ENCODE results near the gene KIF26A.

Gene KIF26A

GRCh38 chr14:104129556-104129955 is 8.8 kb upstream of the KIF26A start:
- Mint-ChIP-seq H3K36me3 (ENCODE audit: low read depth) (peaks cover 16% of the 10 kb centered on the region), H3K27me3 (peaks cover 45% of the 10 kb centered on the region), H3K4me1 (ENCODE audit: low read depth) (no peaks in the 10 kb centered on the region), H3K27ac (no peak overlapping the region), H3K4me3 (no peak overlapping the region), H3K9me3 (peaks cover 21% of the 10 kb centered on the region)

GRCh38 chr14:104130974-104131651 is 7.3 kb upstream of the KIF26A start:
- Mint-ChIP-seq H3K9me3 (peaks cover 17% of the 10 kb centered on the region), H3K4me1 (ENCODE audit: low read depth) (no peaks in the 10 kb centered on the region), H3K27ac (no peak overlapping the region), H3K4me3 (no peak overlapping the region), H3K27me3 (peaks cover 51% of the 10 kb centered on the region), H3K36me3 (ENCODE audit: low read depth) (peaks cover 11% of the 10 kb centered on the region)

- H3K9me3 Mint-ChIP-seq, result peaks cover 9% of the 10 kb centered on the region
- peaks cover 11% of the 10 kb centered on the region for H3K36me3 Mint-ChIP-seq (ENCODE audit: low read depth)
- H3K27ac Mint-ChIP-seq, result no peak overlapping the region
- no peak overlapping the region for H3K4me3 Mint-ChIP-seq
- peaks cover 54% of the 10 kb centered on the region for H3K27me3 Mint-ChIP-seq
- peaks cover 4% of the 10 kb centered on the region for H3K4me1 Mint-ChIP-seq (ENCODE audit: low read depth)
These were observed 6.2 kb upstream of the KIF26A start for GRCh38 chr14:104131968-104132732.

- Mint-ChIP-seq H3K36me3 (ENCODE audit: low read depth) (peaks cover 11% of the 10 kb centered on the region), H3K4me3 (no peak overlapping the region), H3K27me3 (peaks cover 54% of the 10 kb centered on the region), H3K9me3 (peaks cover 9% of the 10 kb centered on the region), H3K27ac (no peak overlapping the region), H3K4me1 (ENCODE audit: low read depth) (peaks cover 5% of the 10 kb centered on the region)
These were observed 5.4 kb upstream of the KIF26A start for GRCh38 chr14:104132981-104133380.

GRCh38 chr14:104133496-104133895 is 4.9 kb upstream of the KIF26A start:
- peaks cover 5% of the 10 kb centered on the region for H3K4me1 Mint-ChIP-seq (ENCODE audit: low read depth)
- no peak overlapping the region for H3K4me3 Mint-ChIP-seq
- peaks cover 50% of the 10 kb centered on the region for H3K27me3 Mint-ChIP-seq
- no peak overlapping the region for H3K27ac Mint-ChIP-seq
- H3K36me3 Mint-ChIP-seq (ENCODE audit: low read depth), result peaks cover 11% of the 10 kb centered on the region
- H3K9me3 Mint-ChIP-seq, result peaks cover 9% of the 10 kb centered on the region

GRCh38 chr14:104134061-104134965 is 4.1 kb upstream of the KIF26A start:
- H3K27me3 Mint-ChIP-seq, result peaks cover 48% of the 10 kb centered on the region
- H3K4me3 Mint-ChIP-seq, result no peak overlapping the region

GRCh38 chr14:104135121-104135903 is 3.1 kb upstream of the KIF26A start:
- Mint-ChIP-seq H3K27me3 (peaks cover 40% of the 10 kb centered on the region), H3K27ac (no peak overlapping the region), H3K9me3 (no peaks in the 10 kb centered on the region), H3K36me3 (ENCODE audit: low read depth) (no peaks in the 10 kb centered on the region), H3K4me3 (no peak overlapping the region), H3K4me1 (ENCODE audit: low read depth) (peaks cover 5% of the 10 kb centered on the region)

More at GRCh38 chr14:104134061-104134965, 4.1 kb upstream of the KIF26A start:
- Mint-ChIP-seq H3K36me3 (ENCODE audit: low read depth) (peaks cover 9% of the 10 kb centered on the region), H3K27ac (no peak overlapping the region), H3K9me3 (peaks cover 7% of the 10 kb centered on the region), H3K4me1 (ENCODE audit: low read depth) (peaks cover 5% of the 10 kb centered on the region)

GRCh38 chr14:104135904-104136471 is 2.4 kb upstream of the KIF26A start:
- Mint-ChIP-seq H3K4me1 (ENCODE audit: low read depth) (peaks cover 5% of the 10 kb centered on the region), H3K27ac (no peak overlapping the region), H3K27me3 (peaks cover 40% of the 10 kb centered on the region), H3K36me3 (ENCODE audit: low read depth) (no peaks in the 10 kb centered on the region), H3K9me3 (no peaks in the 10 kb centered on the region), H3K4me3 (no peak overlapping the region)

- Mint-ChIP-seq H3K27ac (no peak overlapping the region), H3K36me3 (ENCODE audit: low read depth) (no peaks in the 10 kb centered on the region), H3K9me3 (no peaks in the 10 kb centered on the region), H3K4me1 (ENCODE audit: low read depth) (peaks cover 5% of the 10 kb centered on the region), H3K27me3 (peaks cover 40% of the 10 kb centered on the region), H3K4me3 (peak overlapping the region; percentile 43)
These were observed 1.7 kb upstream of the KIF26A start for GRCh38 chr14:104136472-104137296.

GRCh38 chr14:104137297-104138097 is 890 bp upstream of the KIF26A start:
- Mint-ChIP-seq H3K4me3 (peak overlapping the region; percentile 48), H3K9me3 (no peaks in the 10 kb centered on the region), H3K27ac (no peak overlapping the region), H3K4me1 (ENCODE audit: low read depth) (peaks cover 5% of the 10 kb centered on the region), H3K36me3 (ENCODE audit: low read depth) (no peaks in the 10 kb centered on the region), H3K27me3 (peaks cover 35% of the 10 kb centered on the region)

GRCh38 chr14:104138718-104139459 is 502 bp downstream of the KIF26A start:
- Mint-ChIP-seq H3K27ac (no peak overlapping the region), H3K9me3 (no peaks in the 10 kb centered on the region), H3K36me3 (ENCODE audit: low read depth) (no peaks in the 10 kb centered on the region), H3K4me1 (ENCODE audit: low read depth) (peaks cover 5% of the 10 kb centered on the region), H3K27me3 (peaks cover 27% of the 10 kb centered on the region), H3K4me3 (no peak overlapping the region)

- Mint-ChIP-seq H3K4me1 (ENCODE audit: low read depth) (peaks cover 5% of the 10 kb centered on the region), H3K27me3 (peaks cover 19% of the 10 kb centered on the region), H3K9me3 (no peaks in the 10 kb centered on the region), H3K27ac (no peak overlapping the region), H3K36me3 (ENCODE audit: low read depth) (no peaks in the 10 kb centered on the region), H3K4me3 (no peak overlapping the region)
These were observed 1.2 kb downstream of the KIF26A start for GRCh38 chr14:104139460-104140212.

All from stimulated activated naive CD8-positive, alpha-beta T cell treated with anti-CD3 and anti-CD28 coated beads, Interleukin-15, Interleukin-2, amounts not matched to agents 100 ng/mL and 50 ng/mL, for 24 hours (primary cell).